ENCODE measurements around the gene CAPZB.

Gene CAPZB

GRCh38 chr1:19405761-19406487, 79.4 kb downstream of the CAPZB start:
- DNase-seq (ENCODE audit: low read depth in 2 of 2): no peak

GRCh38 chr1:19405195-19405760, 80.1 kb downstream of the CAPZB start:
- DNase-seq (ENCODE audit: low read depth in 2 of 2): no peak

GRCh38 chr1:19404748-19405147, 80.6 kb downstream of the CAPZB start:
- no peak for DNase-seq (ENCODE audit: low read depth in 2 of 2)

- DNase-seq (ENCODE audit: low read depth in 2 of 2): no peak
Measured at GRCh38 chr1:19403256-19403655, 82.1 kb downstream of the CAPZB start.

GRCh38 chr1:19402031-19402813, 83.1 kb downstream of the CAPZB start:
- no peak for DNase-seq (ENCODE audit: low read depth in 2 of 2)

GRCh38 chr1:19401535-19401889, 83.8 kb downstream of the CAPZB start:
- no peak for DNase-seq (ENCODE audit: low read depth in 2 of 2)

- DNase-seq (ENCODE audit: low read depth in 2 of 2): no peak
Measured at GRCh38 chr1:19400875-19401534, 84.3 kb downstream of the CAPZB start.

GRCh38 chr1:19400192-19400611, 85.1 kb downstream of the CAPZB start:
- no peak for DNase-seq (ENCODE audit: low read depth in 2 of 2)

GRCh38 chr1:19398309-19398760, 87.0 kb downstream of the CAPZB start:
- DNase-seq (ENCODE audit: low read depth in 2 of 2): peak in 1 of 2 donors; percentile 22

- DNase-seq (ENCODE audit: low read depth in 2 of 2): no peak
Measured at GRCh38 chr1:19397217-19397945, 88.0 kb downstream of the CAPZB start.

- no peak for DNase-seq (ENCODE audit: low read depth in 2 of 2)
Measured at GRCh38 chr1:19396280-19396679, 89.1 kb downstream of the CAPZB start.

- no peak for DNase-seq (ENCODE audit: low read depth in 2 of 2)
Measured at GRCh38 chr1:19395678-19396192, 89.6 kb downstream of the CAPZB start.

- no peak for DNase-seq (ENCODE audit: low read depth in 2 of 2)
Measured at GRCh38 chr1:19393046-19393445, 92.3 kb downstream of the CAPZB start.

- no peak for DNase-seq (ENCODE audit: low read depth in 2 of 2)
Measured at GRCh38 chr1:19392221-19392620, 93.1 kb downstream of the CAPZB start.

GRCh38 chr1:19391596-19391981, 93.8 kb downstream of the CAPZB start:
- no peak for DNase-seq (ENCODE audit: low read depth in 2 of 2)

GRCh38 chr1:19390901-19391595, 94.3 kb downstream of the CAPZB start:
- peak; percentile 35 to 51 for DNase-seq (ENCODE audit: low read depth in 2 of 2)

- no peak for DNase-seq (ENCODE audit: low read depth in 2 of 2)
Measured at GRCh38 chr1:19390166-19390850, 95.0 kb downstream of the CAPZB start.

- no peak for DNase-seq (ENCODE audit: low read depth in 2 of 2)
Measured at GRCh38 chr1:19388980-19389379, 96.4 kb downstream of the CAPZB start.

GRCh38 chr1:19387045-19387467, 98.3 kb downstream of the CAPZB start:
- no peak for DNase-seq (ENCODE audit: low read depth in 2 of 2)

Data from stimulated activated CD4-positive, alpha-beta T cell treated with anti-CD3 and anti-CD28 coated beads, Interleukin-4, amount 100 ng/mL, for 48 hours (primary cell).